GM18508 (cell line): ENCODE measurements around the gene ZNF672.
A peak's percentile ranks its signal among the peaks of the same experiment; 100 is the strongest.

ENCODE experiments used
- ATAC-seq: cut with Tn5 transposase; IDR thresholded peaks from one replicate; pipeline ENCODE4 v1.9.1; 2021; ENCODE audit warnings: moderate number of reproducible peaks; ENCODE audit not compliant: insufficient read depth, unreplicated experiment

ZNF672 gene

DNA sequence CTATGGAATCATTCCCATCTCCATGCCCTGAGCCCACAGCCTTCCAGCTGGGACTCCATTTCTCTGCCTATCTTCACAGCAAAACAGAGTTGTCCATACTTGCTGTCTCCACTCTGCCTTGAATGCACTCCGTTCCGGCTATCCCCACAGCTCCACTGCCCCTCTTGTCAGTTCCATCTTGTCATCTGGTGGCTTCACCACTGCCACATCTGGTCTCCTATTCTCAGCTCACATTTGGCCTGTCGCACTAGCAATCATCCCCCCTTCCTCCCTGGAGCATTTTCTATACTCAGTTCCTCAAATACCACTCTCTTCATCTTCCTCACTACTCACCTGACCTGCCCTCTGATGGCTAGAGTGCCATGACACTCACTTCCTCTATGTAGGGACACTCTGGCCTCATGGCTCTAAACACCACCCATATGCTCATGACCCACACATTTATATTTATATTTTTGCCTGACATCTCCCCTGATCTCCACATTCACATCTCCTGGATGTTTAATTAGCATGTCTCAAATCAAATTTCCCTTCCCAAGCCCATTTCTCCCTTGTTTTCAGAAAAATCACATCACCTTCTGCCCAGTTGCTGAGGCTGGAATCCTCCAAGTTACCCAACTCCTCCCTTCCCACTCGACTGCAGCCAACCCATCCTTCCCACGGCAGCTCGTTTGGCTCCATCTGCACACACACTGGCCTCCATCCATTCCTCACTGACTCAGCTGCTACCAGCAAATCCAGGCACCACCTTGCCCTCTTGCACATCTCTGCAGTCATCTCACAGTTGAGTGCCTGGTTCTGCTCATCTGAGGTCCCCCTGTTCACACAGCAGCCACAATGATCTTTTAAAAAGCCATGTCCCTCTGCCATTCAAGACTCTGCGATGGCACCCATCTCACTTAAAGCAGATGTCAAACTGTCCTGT, 14.7 kb downstream of the ZNF672 start:
- ATAC-seq, result no peak

DNA sequence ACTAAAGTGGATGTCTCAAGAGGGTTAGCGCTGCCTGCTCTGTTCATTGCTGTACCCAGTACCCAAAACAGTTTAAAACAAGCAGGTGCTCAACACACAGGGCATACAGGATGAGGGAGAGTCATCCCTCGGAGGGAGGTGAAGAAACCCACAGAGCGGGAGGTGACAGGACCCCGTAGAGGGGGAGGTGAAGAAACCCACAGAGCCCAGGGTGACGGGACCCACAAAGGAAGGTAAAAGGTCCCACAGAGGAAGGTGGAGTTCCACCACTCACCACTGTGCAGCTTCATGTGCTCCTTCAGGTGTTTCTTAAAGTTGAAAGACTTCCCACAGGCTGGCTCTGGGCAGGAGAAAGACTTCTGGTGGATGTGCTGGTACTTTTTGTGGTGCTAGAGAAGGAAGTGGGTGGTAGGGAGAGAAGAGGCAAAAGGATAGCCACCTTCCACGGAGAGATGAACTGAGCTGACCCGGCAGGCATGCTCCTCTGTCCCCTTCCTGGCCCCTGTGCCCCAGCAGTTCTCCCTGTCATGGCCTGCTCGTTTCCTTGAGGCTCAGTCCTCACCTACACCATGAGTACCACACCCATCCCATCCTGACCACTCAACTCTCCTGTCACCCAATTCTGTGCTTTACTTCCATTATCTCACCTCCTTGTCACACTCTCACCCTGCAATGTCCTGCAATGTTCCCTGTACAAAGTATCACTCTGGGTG, 15.8 kb downstream of the ZNF672 start:
- ATAC-seq, result no peak

DNA sequence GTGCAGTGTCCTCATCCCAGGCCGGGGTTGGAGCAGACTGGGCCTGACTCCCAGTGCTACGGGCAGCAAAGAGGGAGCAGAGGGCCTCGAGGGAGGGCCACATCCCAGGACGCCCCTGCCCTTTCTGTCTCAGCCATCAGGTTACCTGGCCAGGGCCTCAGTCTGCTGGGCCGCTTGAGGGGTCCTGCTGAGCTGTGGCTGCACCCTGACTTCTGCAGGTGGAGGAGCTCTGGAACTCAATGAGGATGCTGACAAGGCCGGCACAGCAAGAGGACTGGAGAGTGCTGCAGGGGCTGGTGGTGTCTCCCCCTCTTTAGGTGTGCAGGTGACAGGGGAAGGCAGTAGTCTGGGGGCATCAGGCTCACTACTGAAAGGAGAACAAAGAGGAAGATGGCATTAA, 17.6 kb downstream of the ZNF672 start:
- no peak for ATAC-seq

DNA sequence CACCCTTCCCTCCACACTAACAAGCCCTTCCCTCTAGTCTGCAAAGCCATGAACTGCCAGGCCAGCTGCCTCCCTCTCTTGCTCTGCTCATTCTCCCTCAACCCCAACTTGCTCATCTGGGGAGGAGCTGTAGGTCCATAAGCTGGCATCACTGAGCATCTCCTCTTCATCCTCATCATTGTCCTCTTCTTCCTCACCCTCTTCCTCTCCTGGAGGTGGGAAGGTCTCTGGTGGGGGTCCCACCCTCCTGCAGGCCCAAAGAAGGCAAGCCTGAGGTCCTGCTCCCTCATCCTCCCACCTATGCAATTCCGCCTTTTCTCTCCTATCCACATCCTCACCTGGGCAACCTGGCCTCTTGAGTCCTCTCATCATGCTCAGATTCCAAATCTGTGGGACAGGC, 18.2 kb downstream of the ZNF672 start:
- ATAC-seq, result no peak

DNA sequence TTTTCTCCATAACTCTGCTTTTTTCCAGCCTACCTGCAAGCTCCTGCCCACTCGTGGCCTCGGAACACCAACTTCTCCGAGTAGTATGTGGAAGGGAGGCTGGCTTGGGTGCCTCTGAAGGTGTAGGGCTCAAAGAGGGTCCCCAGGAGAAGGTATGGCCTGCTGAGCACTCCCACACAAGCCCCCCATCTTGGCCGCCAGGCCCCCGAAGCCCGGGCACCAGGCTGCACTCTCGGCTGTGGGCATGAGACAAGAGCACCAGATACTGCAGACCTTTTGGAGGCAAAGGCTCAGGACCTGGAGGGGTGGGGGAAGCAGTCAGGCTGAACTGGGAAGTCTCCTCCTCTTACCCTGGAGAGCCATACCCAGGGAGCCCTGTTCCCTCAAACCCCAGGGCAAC, 19.2 kb downstream of the ZNF672 start:
- ATAC-seq, result no peak

DNA sequence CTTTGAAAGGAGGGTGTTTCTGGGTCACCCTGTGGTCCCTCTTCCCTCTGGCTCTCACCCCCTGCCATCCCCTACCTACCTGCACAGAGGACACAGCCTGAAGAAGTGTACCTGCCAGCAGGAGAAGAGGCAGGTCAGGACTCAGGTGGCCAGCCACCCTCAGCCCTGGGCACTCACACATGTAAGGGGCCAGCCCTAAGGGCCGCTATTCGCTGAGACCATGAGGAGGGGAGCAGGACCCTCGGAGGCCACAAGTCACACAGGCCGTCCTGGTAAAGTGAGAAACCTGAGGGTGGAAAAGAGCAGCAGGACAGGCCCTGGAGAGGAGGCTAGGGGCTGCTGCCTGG, 19.7 kb downstream of the ZNF672 start:
- ATAC-seq, result no peak

DNA sequence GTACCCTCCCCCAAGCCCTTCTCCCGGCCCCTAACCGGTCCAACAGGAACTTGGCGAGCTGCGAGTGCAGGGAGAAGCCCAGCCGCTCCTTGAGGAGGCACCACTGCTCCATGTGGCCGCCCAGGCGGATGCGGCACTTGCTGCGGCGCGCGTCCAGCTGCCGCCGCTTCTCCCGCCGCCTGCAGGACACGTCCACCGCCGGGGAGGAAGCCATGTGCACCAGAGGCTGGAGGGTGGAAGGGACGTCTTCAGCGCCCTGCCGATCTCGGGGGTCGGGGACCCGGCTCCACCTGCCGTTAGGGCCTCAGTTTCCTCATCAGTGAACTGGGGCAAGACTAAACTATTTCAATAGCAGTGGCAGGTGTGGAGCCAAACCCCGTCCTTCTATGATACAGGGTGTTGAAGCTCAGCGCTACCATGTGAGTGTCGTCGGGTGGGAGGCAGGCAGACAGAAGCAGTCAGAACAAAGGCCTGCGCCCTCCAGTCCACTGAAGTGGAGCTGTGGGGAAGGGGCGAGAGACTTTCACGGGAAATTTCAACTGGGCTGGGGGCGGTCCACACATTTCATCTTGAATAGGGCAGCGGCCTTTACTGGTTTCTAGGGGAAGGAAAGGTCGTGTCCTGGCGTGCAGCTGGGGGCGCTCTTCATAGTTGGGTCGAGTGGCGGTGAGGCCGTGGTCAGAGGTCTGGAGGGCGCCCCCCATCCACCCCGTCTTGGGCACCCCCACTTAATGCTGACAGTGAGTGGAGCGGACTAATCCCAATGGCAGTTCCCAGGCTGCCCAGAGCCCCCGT, 20.3 kb downstream of the ZNF672 start:
- ATAC-seq, result peak; percentile 24

DNA sequence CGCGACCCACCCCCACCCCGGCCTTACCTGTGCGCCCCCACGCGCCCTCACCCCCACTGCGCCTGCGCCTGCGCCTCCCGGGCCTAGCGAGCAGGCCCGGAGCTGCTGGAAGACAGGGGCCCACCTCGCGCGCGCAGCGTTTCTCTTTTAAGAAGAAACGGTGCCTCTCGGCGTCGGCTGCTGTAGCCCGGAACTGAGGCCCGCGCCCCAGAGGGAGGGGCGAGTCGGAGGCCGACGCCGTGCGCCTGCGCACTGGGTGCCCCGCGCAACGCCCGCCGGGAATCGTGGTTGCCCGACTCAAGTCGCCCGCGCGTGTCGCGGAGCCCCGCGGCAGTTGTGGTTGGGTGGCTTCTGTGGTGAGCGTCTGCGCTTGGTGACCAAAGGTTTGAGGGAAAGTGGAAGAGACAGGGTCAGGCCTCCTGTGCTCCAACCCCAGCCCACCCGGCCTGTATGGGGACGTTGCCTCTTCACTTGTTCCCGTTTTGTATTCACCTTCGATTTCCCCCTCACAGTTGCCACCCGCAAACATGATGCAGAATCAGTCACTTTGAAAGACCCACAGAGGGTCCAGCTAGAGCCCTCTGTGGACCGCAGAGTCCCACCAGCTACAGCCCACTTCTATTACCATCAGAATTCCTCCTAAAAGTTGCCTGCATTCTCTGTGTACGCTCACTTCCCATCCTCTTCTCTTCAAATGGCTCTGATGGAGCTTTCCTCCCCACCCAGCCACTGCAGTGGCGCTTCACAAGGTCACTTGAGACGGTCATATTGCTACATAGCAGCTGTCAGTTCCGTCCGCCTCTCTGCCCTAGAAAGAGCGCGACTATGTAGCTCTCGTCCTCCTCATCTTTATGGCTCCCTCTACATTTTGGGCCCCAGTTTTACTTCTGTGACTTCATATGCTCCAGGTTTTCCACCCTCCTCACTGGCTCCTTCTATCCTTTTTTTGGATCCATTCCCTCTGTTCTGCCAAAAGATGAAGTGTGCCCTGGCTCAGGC, 21.2 kb downstream of the ZNF672 start, which contains the start of gene ZNF692:
ZNF692 (minus strand) TSS at position 195 of the 999 bp plus-strand sequence. CDS start 776 bp downstream, outside the sequence.
- peak; percentile 48 for ATAC-seq

DNA sequence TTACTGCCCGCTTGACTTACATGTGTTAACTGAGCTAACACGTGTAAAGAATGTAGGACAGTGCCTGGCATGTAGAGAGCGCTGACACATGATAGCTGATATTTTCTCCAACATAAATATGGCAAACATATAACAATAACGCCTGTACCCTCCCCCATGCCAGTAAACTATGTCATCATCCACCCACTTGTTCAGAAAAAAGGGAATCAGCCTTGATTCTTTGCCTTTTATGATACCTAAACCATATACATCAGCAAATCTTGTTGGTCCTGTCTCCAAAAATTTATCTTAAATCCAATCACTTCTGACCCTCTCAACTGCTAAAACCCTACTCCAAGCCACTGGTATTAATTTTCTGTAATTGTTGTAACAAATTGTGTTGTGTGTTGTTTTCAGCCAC, 22.0 kb downstream of the ZNF672 start:
- ATAC-seq, result no peak

DNA sequence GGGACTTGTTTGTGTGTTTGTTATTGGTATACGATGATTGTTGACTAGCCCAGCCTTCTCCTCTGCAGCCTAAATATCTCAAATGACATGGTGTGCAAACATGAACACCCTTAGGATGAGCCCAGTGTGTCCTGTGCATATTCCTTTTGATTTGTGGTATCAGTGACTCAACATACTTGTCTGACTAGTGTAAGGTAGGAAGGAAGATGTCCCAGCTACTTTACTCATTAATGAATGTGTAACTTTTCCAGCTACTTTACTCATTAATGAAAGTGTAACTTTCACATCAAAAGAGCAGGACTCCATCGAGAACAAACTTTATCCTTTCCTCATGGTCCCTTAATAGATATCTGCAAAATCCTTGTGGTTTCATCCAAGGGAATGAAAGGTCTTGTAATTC, 23.6 kb downstream of the ZNF672 start:
- ATAC-seq, result no peak

DNA sequence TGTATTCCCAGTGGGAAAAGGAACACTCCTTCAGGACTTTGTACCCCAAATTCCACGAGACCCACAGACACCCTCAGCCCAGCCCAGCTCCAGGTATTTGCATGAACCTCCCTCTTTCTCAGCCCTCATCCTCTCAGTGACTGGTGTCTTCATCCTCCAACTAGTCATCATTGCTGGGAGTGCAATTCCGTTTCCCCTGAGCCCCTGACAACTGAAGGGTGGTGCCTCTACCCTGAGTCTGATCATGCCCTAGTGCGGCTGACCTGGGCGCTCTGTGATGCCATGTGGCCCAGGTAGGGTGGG, 24.6 kb downstream of the ZNF672 start:
- peak; percentile 0 for ATAC-seq

DNA sequence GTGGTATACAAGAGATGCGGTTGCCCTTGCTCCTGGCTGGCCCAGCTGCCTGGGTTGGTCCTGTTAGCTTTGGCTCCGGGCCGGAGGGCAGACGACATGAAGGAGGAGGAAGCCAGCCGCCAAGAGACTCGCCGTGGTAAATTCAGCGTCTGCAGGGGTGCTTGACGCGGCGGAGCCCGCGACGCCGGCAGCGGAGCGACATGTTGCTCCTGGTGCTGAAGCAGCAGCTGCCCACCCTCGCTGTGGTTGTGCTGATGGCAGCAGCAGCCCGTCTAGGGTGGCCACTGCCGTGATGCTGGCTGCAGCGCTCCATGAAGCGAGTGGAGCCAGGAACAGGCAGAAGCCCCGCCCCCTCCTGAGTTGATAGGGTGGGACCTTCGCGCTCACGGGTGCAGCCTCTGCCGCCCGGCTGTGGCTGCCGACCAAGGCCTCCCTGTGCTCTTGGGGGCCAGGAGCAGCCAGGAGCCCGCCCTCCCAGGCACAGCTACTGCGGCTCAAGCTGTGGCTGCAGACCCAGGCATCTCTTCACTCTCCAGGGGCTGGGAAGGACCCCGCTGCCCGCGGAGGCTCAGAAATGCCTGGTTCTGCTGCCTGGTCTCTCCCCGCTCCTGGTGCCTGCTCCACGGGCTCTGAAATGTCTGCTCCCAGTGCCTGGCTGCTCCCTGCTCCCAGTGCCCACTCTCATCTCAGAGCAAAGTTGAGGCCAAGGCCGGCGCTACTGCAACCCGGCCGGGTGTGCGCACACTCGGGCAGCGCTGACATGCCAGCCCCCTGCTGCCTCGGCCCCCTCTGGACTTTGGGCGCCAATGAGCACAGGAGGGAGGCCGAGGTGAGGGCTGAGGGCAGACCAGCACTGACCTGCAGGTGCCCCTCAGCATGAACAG, 25.2 kb downstream of the ZNF672 start:
- peak; percentile 42 for ATAC-seq

DNA sequence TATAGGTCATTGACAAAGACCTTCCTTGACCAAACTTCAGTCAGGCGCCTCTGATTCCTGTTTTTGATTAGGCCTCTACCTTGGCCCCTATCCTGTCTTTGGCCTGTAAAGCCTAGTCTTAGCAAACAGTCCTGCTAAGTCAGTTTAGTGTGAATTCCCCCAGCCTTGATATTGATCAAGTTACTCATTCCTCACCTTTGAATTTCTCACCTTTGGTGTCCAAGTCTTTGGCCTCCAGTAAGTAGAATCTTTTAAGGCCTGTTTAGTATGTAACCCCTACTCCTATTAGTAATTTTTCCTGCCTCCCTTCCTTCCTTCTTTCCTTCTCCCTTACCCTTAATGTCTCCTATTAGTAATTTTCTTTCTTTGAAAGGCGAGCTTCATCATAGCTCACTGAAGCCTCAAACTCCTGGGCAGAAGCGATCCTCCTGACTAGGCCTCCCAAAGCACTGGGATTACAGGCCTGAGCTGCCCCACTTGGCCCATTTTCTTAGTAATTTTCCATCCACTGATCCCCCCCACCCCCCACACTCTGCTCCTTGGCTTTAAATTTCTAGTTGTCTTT, 33.9 kb downstream of the ZNF672 start:
- ATAC-seq, result no peak

DNA sequence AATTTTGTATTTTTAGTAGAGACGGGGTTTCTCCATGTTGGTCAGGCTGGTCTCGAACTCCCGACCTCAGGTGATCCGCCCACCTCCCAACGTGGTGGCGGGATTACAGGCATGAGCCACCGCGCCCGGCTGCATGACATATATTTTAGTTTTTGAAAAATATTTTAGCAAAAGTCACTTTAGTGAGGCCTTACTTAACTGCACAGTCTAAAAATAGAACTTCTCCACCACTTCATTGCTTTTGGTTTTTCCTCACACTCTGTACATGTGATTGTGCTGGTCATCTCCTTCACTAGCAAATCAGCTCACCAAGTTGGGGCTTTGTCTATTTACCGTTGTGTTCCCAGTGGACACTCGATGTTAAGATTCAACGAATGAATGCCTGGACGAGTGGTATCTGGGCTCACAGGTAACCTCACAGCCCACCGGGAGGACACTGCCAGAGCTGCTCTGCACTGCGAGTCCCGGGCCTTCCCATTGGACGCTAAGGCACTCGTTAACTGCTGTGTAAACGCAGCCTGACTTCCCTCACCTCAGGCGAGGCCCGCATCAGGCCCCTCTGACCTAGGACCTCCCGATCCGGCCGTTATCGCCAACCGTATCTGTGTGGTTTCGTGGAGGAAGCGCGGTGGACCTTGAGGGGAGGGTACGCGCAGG, 34.9 kb downstream of the ZNF672 start:
- ATAC-seq, result peak; percentile 13

DNA sequence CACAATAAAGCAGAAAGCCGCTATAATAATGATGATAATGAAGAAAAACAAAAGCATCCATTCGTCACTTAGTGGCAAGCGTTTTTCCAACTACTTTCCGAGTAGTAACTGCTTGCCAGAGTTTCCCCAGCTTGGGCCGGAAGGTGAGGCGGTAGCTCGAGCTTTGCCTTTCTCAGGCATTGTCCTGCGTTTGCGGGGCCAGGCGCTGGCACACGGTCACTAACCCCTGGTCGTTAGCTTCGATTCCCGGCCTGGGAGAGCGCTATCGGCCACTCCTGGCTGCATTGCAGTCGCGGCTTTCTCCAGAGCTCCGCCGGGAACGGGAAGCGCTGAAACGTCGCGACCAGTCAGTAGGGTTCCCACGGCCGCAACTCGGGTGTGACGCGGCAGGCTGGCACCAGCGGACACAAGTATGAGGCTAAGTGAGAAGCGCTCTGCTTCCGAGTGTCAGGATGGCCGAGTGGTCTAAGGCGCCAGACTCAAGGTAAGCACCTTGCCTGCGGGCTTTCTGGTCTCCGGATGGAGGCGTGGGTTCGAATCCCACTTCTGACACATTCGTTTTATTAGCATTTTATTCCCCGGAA, 35.5 kb downstream of the ZNF672 start:
- peak; percentile 47 for ATAC-seq

DNA sequence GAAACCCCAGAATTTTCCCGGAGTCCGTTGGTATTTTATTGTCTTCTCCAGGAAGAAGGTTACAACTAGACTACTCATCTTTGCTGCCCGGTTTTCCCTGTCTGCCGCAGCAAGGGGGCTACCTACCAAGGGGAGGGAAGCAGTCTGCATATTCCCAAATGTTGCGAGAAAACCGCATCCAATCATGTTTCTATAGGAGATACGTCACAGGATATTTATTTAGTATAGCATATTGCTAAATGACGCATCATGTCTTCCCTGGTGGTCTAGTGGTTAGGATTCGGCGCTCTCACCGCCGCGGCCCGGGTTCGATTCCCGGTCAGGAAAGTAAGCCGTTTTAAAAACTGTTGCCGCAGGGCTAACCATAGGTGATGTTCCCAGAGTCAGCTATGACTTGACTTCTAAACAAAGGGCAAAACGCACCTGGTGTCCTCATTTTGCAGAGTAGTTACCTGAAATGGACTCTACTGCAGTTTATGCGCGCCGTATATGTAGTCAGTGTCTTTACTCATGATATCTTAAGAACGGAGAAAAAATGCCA, 36.0 kb downstream of the ZNF672 start:
- ATAC-seq, result peak; percentile 61

DNA sequence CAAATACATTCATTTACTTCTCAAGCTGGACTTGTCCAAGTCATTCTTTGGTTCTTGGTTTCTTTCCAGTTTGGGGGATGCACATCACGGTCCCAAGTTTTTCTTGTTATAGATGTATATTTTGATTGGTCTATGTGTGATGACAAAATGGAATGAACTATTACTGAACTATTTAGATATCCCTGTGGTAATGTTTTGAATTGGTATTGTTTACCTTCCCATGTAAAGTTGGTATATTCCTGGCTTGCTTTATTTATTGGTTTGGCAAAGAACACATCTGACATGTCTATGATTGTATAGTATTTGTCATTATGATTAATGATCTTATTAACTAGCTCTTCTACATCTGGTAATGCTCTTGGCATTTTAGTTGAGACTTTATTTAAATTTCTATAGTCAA, 43.2 kb downstream of the ZNF672 start:
- no peak for ATAC-seq
